Endothelial cell of umbilical vein (primary cell): ENCODE results near the gene NXN. TPM values are rescaled to one million over a fixed set of nuclear protein-coding genes. Genes with fewer than 3 reads are reported as not detected.
"Not testable (repeated sequence)": the region's sequence is repeated elsewhere in the genome, so short reads cannot be mapped to it uniquely, and the experiment has no call there.

Source experiments
- BruUV-seq: library from RNA; stranded (reverse); fragments of 400-500 nt; replicated peaks from 2 replicates; lab custom pipeline; 2021; lab: Mats Ljungman, UMichigan
- CTCF ChIA-PET: fragments of 300-600, 350-600 bp; sonication (Branson Sonifier 250); formaldehyde crosslinking; loops from one replicate; lab custom pipeline; 2021; ENCODE audit warnings: antibody characterized with exemption, inconsistent platforms; lab: Charles Lee
- POLR2A ChIA-PET: fragments of 300-600, 350-600 bp; sonication (Branson Sonifier 250); formaldehyde crosslinking; loops from one replicate; lab custom pipeline; 2021; ENCODE audit warnings: antibody characterized with exemption, inconsistent platforms; lab: Charles Lee
- DNase-seq: peaks from one replicate; pipeline ENCODE4 v3.0.0-alpha.2; 2011; ENCODE audit warnings: low read depth, low spot score
- FAIRE-seq: peaks from 2 replicates; lab custom pipeline; 2011; peaks lifted over from hg19 to GRCh38; lab: Jason Lieb, UNC
- H2AFZ ChIP-seq: 2 replicates; pipeline ENCODE4 v1.6.0; 2012; ENCODE audit warnings: low read depth, low read length, control low read depth, inconsistent platforms
- H3K27ac ChIP-seq: 2 replicates; pipeline ENCODE4 v1.5.1; 2011; ENCODE audit warnings: low read depth, mild to moderate bottlenecking, control low read depth, low read length, moderate library complexity; ENCODE audit not compliant: insufficient read depth
- H3K27me3 ChIP-seq, 2 experiments: 2 replicates each; pipeline versions ENCODE4 v1.6.0 to v1.6.1; 2011; ENCODE audit warnings: low read length in 2 of 2, mixed read lengths in 1 of 2; ENCODE audit not compliant: control insufficient read depth in 2 of 2, insufficient read depth in 2 of 2
- H3K36me3 ChIP-seq, 2 experiments: 2 replicates in 1 of 2; 3 replicates in 1 of 2; pipeline ENCODE4 v1.5.1; 2011; ENCODE audit warnings: low read length in 2 of 2, mild to moderate bottlenecking in 1 of 2, moderate library complexity in 1 of 2; ENCODE audit not compliant: control insufficient read depth in 2 of 2, insufficient read depth in 2 of 2; ENCODE audit errors: extremely low read depth in 1 of 2
- H3K4me1 ChIP-seq: 3 replicates; pipeline ENCODE4 v1.5.1; 2011; ENCODE audit warnings: mild to moderate bottlenecking, low read length; ENCODE audit not compliant: control insufficient read depth, insufficient read depth; ENCODE audit errors: extremely low read depth
- H3K4me2 ChIP-seq: 2 replicates; pipeline ENCODE4 v1.6.1; 2011; ENCODE audit warnings: low read length, control low read depth, mixed read lengths; ENCODE audit not compliant: insufficient read depth
- H3K4me3 ChIP-seq, 3 experiments: fragments of 200-600 bp in 1 of 3; sonication (generic), shearing (Covaris generic) in 1 of 3; replicated peaks in 1 of 3; 2 replicates each; pipeline ENCODE4 v1.5.1; 2011 to 2016; ENCODE audit warnings: control low read depth in 3 of 3, low read length in 3 of 3, mild to moderate bottlenecking in 2 of 3, inconsistent platforms in 1 of 3, low read depth in 1 of 3, moderate library complexity in 1 of 3; ENCODE audit not compliant: insufficient read depth in 1 of 3
- H3K79me2 ChIP-seq: 2 replicates; pipeline ENCODE4 v1.6.0; 2012; ENCODE audit warnings: low read length, inconsistent platforms; ENCODE audit not compliant: control insufficient read depth, insufficient read depth
- H3K9ac ChIP-seq: replicated peaks from 2 replicates; pipeline ENCODE3; 2011; ENCODE audit warnings: low read length, control low read depth; ENCODE audit not compliant: insufficient read depth; ENCODE audit errors: extremely low read depth
- H3K9me1 ChIP-seq: replicated peaks from 3 replicates; pipeline ENCODE4 v1.6.0; 2011; ENCODE audit warnings: mild to moderate bottlenecking, low read length; ENCODE audit not compliant: control insufficient read depth, insufficient read depth; ENCODE audit errors: extremely low read depth
- H3K9me3 ChIP-seq: replicated peaks from 2 replicates; pipeline ENCODE4 v1.5.1; 2012; ENCODE audit warnings: low read length, inconsistent platforms; ENCODE audit not compliant: control insufficient read depth, insufficient read depth
- H4K20me1 ChIP-seq: replicated peaks from 2 replicates; pipeline ENCODE3; 2011; ENCODE audit warnings: mild to moderate bottlenecking, low read length; ENCODE audit not compliant: control insufficient read depth, insufficient read depth; ENCODE audit errors: extremely low read depth
- EZH2 ChIP-seq: IDR thresholded peaks from 2 replicates; pipeline ENCODE4 v1.6.1; 2012; ENCODE audit warnings: borderline replicate concordance, low read depth, mild to moderate bottlenecking, moderate library complexity, low read length, inconsistent platforms; ENCODE audit not compliant: severe bottlenecking
- FOS ChIP-seq: IDR thresholded peaks from 2 replicates; pipeline ENCODE4 v1.6.1; 2011; ENCODE audit warnings: mild to moderate bottlenecking, low read length, moderate library complexity, borderline replicate concordance; ENCODE audit not compliant: insufficient read depth
- GATA2 ChIP-seq: IDR thresholded peaks from 2 replicates; pipeline ENCODE4 v1.7.0; 2011; ENCODE audit warnings: low read depth, mild to moderate bottlenecking, moderate library complexity, mixed read lengths, low read length; ENCODE audit not compliant: insufficient read length, insufficient read depth
- JUN ChIP-seq: IDR thresholded peaks from 2 replicates; pipeline ENCODE4 v1.6.1; 2011; ENCODE audit warnings: borderline replicate concordance, low read depth; ENCODE audit not compliant: insufficient read length, insufficient read depth
- MAX ChIP-seq: IDR thresholded peaks from 2 replicates; pipeline ENCODE4 v1.6.1; 2011; ENCODE audit not compliant: insufficient read depth, insufficient read length
- MYC ChIP-seq: IDR thresholded peaks from one replicate; pipeline ENCODE4 v1.6.1; 2011; ENCODE audit warnings: mild to moderate bottlenecking, low read depth, low read length
- POLR2A ChIP-seq: IDR thresholded peaks from 2 replicates; pipeline ENCODE4 v1.6.1; 2012; ENCODE audit warnings: low read depth, mild to moderate bottlenecking, control low read depth, low read length
- POLR2AphosphoS5 ChIP-seq: IDR thresholded peaks from 2 replicates; pipeline ENCODE4 v1.6.1; 2012; ENCODE audit warnings: low read depth, mild to moderate bottlenecking, control low read depth, low read length, moderate library complexity; ENCODE audit not compliant: insufficient read depth
- dilution Hi-C: fragments of 300-500 bp; cut with MboI; formaldehyde crosslinking; loops from one replicate; pipeline ENCODE4 v1.15.0; 2019; ENCODE audit warnings: low sequenced_read_pairs; ENCODE audit not compliant: extremely low pct_ligation_motif_present
- intact Hi-C: fragments of 100-400 bp; cut with micrococcal nuclease; formaldehyde crosslinking; loops from one replicate; pipeline ENCODE4 v1.10.0; 2022
- polyA plus RNA-seq, 4 experiments: library from polyadenylated mRNA; depleted of rRNA in 3 of 4; stranded (reverse) in 3 of 4; unstranded in 1 of 4; fragments of >200 nt; gene quantifications; 2 replicates each; pipeline versions ENCODE4 v1.2.1 to v1.2.3, GENCODE V29; 2011 to 2012; ENCODE audit warnings: missing spikeins in 1 of 4
- total RNA-seq: library from RNA; stranded (reverse); gene quantifications from 2 replicates; pipeline ENCODE4 v1.2.3, GENCODE V29; 2021
- TF ChIP-seq, protein P1 (sequence below), 2 donors: IDR thresholded peaks; 1 replicate in 1 of 2; 2 replicates in 1 of 2; pipeline ENCODE4 v1.5.1; 2011; ENCODE audit warnings: low read length in 2 of 2, mild to moderate bottlenecking in 2 of 2, moderate library complexity in 2 of 2, control low read depth in 1 of 2, inconsistent platforms in 1 of 2, low read depth in 1 of 2; ENCODE audit not compliant: insufficient read depth in 1 of 2; ENCODE audit errors: extremely low read depth in 1 of 2

NXN gene
- total and polyA plus RNA-seq, 2 donors (not counting 3 experiments of a cell fraction or from before 2014, with no cell fraction given), result 69.5 to 77.3 TPM

GRCh38 chr17:787641-788221 is 191.8 kb downstream of the NXN start:
- Histone ChIP-seq H3K36me3 (peaks cover 14% of the 10 kb centered on the region in 2 experiments), H3K9me1 (no peaks in the 10 kb centered on the region), H3K4me2 (no peak overlapping the region), H3K79me2 (peaks cover 23% of the 10 kb centered on the region), H3K9ac (no peak overlapping the region), H3K4me3 (no peak overlapping the region), H3K9me3 (no peaks in the 10 kb centered on the region), H4K20me1 (no peaks in the 10 kb centered on the region), H3K27ac (no peak overlapping the region), H2AFZ (no peak overlapping the region), H3K4me1 (peaks cover 12% of the 10 kb centered on the region), H3K27me3 (no peaks in the 10 kb centered on the region)
- no peak for DNase-seq
- ChIA-PET POLR2A (interaction anchor here (0.6 to 0.7 kb wide), 2 partner anchors 115 to 195 kb away, joined by 4 to 7 read pairs; no protein-coding TSS in a partner anchor), CTCF (interaction anchor here (1.8 to 2.7 kb wide), 2 partner anchors 193 to 209 kb away, joined by 6 to 7 read pairs; partner anchors contain the start of gene TIMM22)
- no peak for TF ChIP-seq MAX
- no peak for TF ChIP-seq POLR2A
- TF ChIP-seq, protein P1, sequence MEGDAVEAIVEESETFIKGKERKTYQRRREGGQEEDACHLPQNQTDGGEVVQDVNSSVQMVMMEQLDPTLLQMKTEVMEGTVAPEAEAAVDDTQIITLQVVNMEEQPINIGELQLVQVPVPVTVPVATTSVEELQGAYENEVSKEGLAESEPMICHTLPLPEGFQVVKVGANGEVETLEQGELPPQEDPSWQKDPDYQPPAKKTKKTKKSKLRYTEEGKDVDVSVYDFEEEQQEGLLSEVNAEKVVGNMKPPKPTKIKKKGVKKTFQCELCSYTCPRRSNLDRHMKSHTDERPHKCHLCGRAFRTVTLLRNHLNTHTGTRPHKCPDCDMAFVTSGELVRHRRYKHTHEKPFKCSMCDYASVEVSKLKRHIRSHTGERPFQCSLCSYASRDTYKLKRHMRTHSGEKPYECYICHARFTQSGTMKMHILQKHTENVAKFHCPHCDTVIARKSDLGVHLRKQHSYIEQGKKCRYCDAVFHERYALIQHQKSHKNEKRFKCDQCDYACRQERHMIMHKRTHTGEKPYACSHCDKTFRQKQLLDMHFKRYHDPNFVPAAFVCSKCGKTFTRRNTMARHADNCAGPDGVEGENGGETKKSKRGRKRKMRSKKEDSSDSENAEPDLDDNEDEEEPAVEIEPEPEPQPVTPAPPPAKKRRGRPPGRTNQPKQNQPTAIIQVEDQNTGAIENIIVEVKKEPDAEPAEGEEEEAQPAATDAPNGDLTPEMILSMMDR (IDR thresholded peaks at IDR 0.05; ENCODE audit: extremely low read depth in 1 of 2, insufficient read depth in 1 of 2, low read depth in 1 of 2, low read length in 2 of 2), result no peak
- no peak for TF ChIP-seq POLR2AphosphoS5
- no peak for TF ChIP-seq EZH2
- TF ChIP-seq MYC, result no peak
- no peak for TF ChIP-seq GATA2
- no peak for TF ChIP-seq JUN
- no peak for TF ChIP-seq FOS
- no peak for FAIRE-seq
- dilution Hi-C loops (loop anchor here (25.0 kb wide), 1 partner anchor 200 kb away; the partner anchor contains the start of genes NXN and TIMM22), intact Hi-C loops (no loop called here)
- BruUV-seq, result no TSS peak

- CTCF ChIA-PET, result interaction anchor here (1.0 to 2.7 kb wide), 3 partner anchors 9 to 195 kb away, joined by 3 to 7 read pairs (median 3); partner anchors contain the start of gene NXN
- POLR2A ChIA-PET, H4K20me1 ChIP-seq, intact Hi-C loops, DNase-seq, H3K4me2 ChIP-seq, H3K27ac ChIP-seq, H3K9me1 ChIP-seq, BruUV-seq, FAIRE-seq, H3K27me3 ChIP-seq, H3K9me3 ChIP-seq, H3K4me3 ChIP-seq, H3K9ac ChIP-seq, H2AFZ ChIP-seq: not testable (repeated sequence)
- H3K79me2 ChIP-seq, result peaks cover 40% of the 10 kb centered on the region
- peaks cover 4 to 12% of the 10 kb centered on the region in 2 experiments for H3K36me3 ChIP-seq
- H3K4me1 ChIP-seq, result peaks cover 18% of the 10 kb centered on the region
- dilution Hi-C loops, result loop anchor here (25.0 kb wide), 1 partner anchor 201 kb away; the partner anchor contains the start of genes NXN and TIMM22
Measured at GRCh38 chr17:785901-786300, 193.7 kb downstream of the NXN start.
